Gastrocnemius medialis (tissue), 4 donors: ENCODE results near the gene CWC27. TPM values are rescaled to one million over a fixed set of nuclear protein-coding genes. Genes with fewer than 3 reads are reported as not detected.

Source experiments
- ATAC-seq, 2 donors: fragments of 150-250 bp; one replicate each; pipeline ENCODE4 v1.9.1; 2016
- DNase-seq, 2 donors: peaks; one replicate each; pipeline ENCODE4 v3.0.0-alpha.2; 2019
- H3K27ac ChIP-seq, 4 donors: fragments of 200-600 bp; sonication (generic); 1 replicate in 1 of 4; 2 replicates in 3 of 4; pipeline ENCODE4 v1.5.1; 2016 to 2018; ENCODE audit warnings: mild to moderate bottlenecking in 2 of 4, moderate library complexity in 1 of 4
- H3K27me3 ChIP-seq, 3 donors: fragments of 200-600 bp; sonication (generic) in 2 of 3; 1 replicate in 1 of 3; 2 replicates in 2 of 3; pipeline versions ENCODE4 v1.5.1 to v1.6.0; 2016 to 2019; ENCODE audit warnings: mild to moderate bottlenecking in 1 of 3, moderate library complexity in 1 of 3
- H3K36me3 ChIP-seq, 2 donors: fragments of 200-600 bp; sonication (generic) in 1 of 2; one replicate each; pipeline ENCODE4 v1.5.1; 2017 to 2018
- H3K4me1 ChIP-seq, 2 donors: fragments of 200-600 bp; sonication (generic) in 1 of 2; one replicate each; pipeline ENCODE4 v1.5.1; 2016 to 2017; ENCODE audit warnings: mild to moderate bottlenecking in 2 of 2
- H3K4me3 ChIP-seq, 4 donors: fragments of 200-600 bp; sonication (generic) in 3 of 4; 1 replicate in 1 of 4; 2 replicates in 3 of 4; pipeline ENCODE4 v1.5.1; 2016 to 2019; ENCODE audit warnings: mild to moderate bottlenecking in 2 of 4
- H3K9me3 ChIP-seq, 3 donors: fragments of 200-600 bp; sonication (generic) in 2 of 3; 1 replicate in 1 of 3; 2 replicates in 2 of 3; pipeline ENCODE4 v1.5.1; 2016 to 2019
- CTCF ChIP-seq, 5 experiments: fragments of 450-650 bp in 3 of 5; fragments of 200-600 bp in 2 of 5; sonication (generic) in 2 of 5; IDR thresholded peaks in 4 of 5; conservative IDR thresholded peaks in 1 of 5; 1 replicate in 4 of 5; 2 replicates in 1 of 5; pipeline ENCODE4 v1.5.1; 2016 to 2019; ENCODE audit warnings: antibody characterized with exemption in 5 of 5, mild to moderate bottlenecking in 3 of 5, moderate library complexity in 3 of 5
- POLR2A ChIP-seq, 2 donors: fragments of 450-650 bp; IDR thresholded peaks; one replicate each; pipeline ENCODE4 v1.6.1; 2017; ENCODE audit warnings: antibody characterized with exemption in 2 of 2, mild to moderate bottlenecking in 2 of 2, moderate library complexity in 2 of 2
- in situ Hi-C, 4 donors: fragments of 200-750 bp; cut with MboI; loops; one replicate each; pipeline versions ENCODE4 v1.15.0 to v1.8.0; 2017; ENCODE audit warnings: low sequenced_read_pairs in 4 of 4
- intact Hi-C: fragments of 100-400 bp; cut with DNase I; formaldehyde crosslinking; loops from one replicate; pipeline ENCODE4 v1.15.1; 2023; ENCODE audit warnings: low total_unique reads
- total RNA-seq, 4 donors: library from RNA; depleted of rRNA; stranded (reverse); fragments of >200 nt; gene quantifications; one replicate each; pipeline versions ENCODE4 v1.1.0 to v1.2.3, GENCODE V29; 2016

CWC27 gene
- total RNA-seq, 4 donors from 2014 or later = 8.4 to 10.7 (median 8.6) TPM

GRCh38 chr5:65021527-65022226 lies 252.9 kb downstream of the CWC27 start:
- intact Hi-C loops = no loop called here
- TF ChIP-seq CTCF (IDR thresholded peaks at IDR 0.05 in 4 of 5, conservative IDR thresholded peaks at IDR 0.05 in 1 of 5) = no peak
- TF ChIP-seq POLR2A (IDR thresholded peaks at IDR 0.05) = no peak

GRCh38 chr5:65022932-65023331 lies 254.2 kb downstream of the CWC27 start:
- in situ Hi-C loops (no loop called here), intact Hi-C loops (no loop called here)
- no peak overlapping the region for H3K4me3 ChIP-seq
- TF ChIP-seq POLR2A (IDR thresholded peaks at IDR 0.05) (no peak), CTCF (IDR thresholded peaks at IDR 0.05 in 4 of 5, conservative IDR thresholded peaks at IDR 0.05 in 1 of 5) (no peak)
- no peaks in the 10 kb centered on the region for H3K27me3 ChIP-seq
- no peak overlapping the region for H3K27ac ChIP-seq
- no peak for DNase-seq
- H3K4me1 ChIP-seq = no peaks in the 10 kb centered on the region
- H3K36me3 ChIP-seq = no peaks in the 10 kb centered on the region
- no peak for ATAC-seq
- no peaks in the 10 kb centered on the region for H3K9me3 ChIP-seq

More at GRCh38 chr5:65021527-65022226, 252.9 kb downstream of the CWC27 start:
- no peak for ATAC-seq
- Histone ChIP-seq H3K9me3 (no peaks in the 10 kb centered on the region), H3K4me3 (no peak overlapping the region), H3K27ac (no peak overlapping the region), H3K27me3 (no peaks in the 10 kb centered on the region), H3K4me1 (no peaks in the 10 kb centered on the region), H3K36me3 (no peaks in the 10 kb centered on the region)
- no peak for DNase-seq
- in situ Hi-C loops = no loop called here

- intact Hi-C loops (no loop called here), in situ Hi-C loops (loop anchor here in 1 of 4 donors (25.0 kb wide), 1 partner anchor 212 kb away; no protein-coding TSS in a partner anchor)
- H3K9me3 ChIP-seq = no peaks in the 10 kb centered on the region
- H3K4me1 ChIP-seq = no peaks in the 10 kb centered on the region
- TF ChIP-seq CTCF (IDR thresholded peaks at IDR 0.05 in 4 of 5, conservative IDR thresholded peaks at IDR 0.05 in 1 of 5) (no peak), POLR2A (IDR thresholded peaks at IDR 0.05) (no peak)
- H3K4me3 ChIP-seq = no peak overlapping the region
- H3K27ac ChIP-seq = no peak overlapping the region
- DNase-seq (no peak), ATAC-seq (no peak)
- H3K36me3 ChIP-seq = no peaks in the 10 kb centered on the region
- no peaks in the 10 kb centered on the region for H3K27me3 ChIP-seq
Measured at GRCh38 chr5:65024681-65025080, 256.0 kb downstream of the CWC27 start.

GRCh38 chr5:65026816-65027548 lies 258.3 kb downstream of the CWC27 start:
- Histone ChIP-seq H3K4me1 (no peaks in the 10 kb centered on the region), H3K9me3 (no peaks in the 10 kb centered on the region), H3K36me3 (no peaks in the 10 kb centered on the region), H3K27me3 (no peaks in the 10 kb centered on the region), H3K27ac (no peak overlapping the region), H3K4me3 (no peak overlapping the region)
- ATAC-seq (no peak), DNase-seq (no peak)
- TF ChIP-seq CTCF (IDR thresholded peaks at IDR 0.05 in 4 of 5, conservative IDR thresholded peaks at IDR 0.05 in 1 of 5) (no peak), POLR2A (IDR thresholded peaks at IDR 0.05) (no peak)
- intact Hi-C loops = no loop called here
- in situ Hi-C loops = loop anchor here in 1 of 4 donors (25.0 kb wide), 1 partner anchor 215 kb away; no protein-coding TSS in a partner anchor
